Tracheal epithelial cell (primary cell): ENCODE results near the gene ARIH1. TPM values are rescaled to one million over a fixed set of nuclear protein-coding genes. Genes with fewer than 3 reads are reported as not detected.

ENCODE experiments used
- total RNA-seq: library from RNA; depleted of rRNA; stranded (reverse); fragments of >200 nt; gene quantifications from 2 replicates; pipeline ENCODE4 v1.2.1, GENCODE V29; 2014

ARIH1 gene
- total RNA-seq = 28.2 and 28.3 TPM in 2 replicates

DNA sequence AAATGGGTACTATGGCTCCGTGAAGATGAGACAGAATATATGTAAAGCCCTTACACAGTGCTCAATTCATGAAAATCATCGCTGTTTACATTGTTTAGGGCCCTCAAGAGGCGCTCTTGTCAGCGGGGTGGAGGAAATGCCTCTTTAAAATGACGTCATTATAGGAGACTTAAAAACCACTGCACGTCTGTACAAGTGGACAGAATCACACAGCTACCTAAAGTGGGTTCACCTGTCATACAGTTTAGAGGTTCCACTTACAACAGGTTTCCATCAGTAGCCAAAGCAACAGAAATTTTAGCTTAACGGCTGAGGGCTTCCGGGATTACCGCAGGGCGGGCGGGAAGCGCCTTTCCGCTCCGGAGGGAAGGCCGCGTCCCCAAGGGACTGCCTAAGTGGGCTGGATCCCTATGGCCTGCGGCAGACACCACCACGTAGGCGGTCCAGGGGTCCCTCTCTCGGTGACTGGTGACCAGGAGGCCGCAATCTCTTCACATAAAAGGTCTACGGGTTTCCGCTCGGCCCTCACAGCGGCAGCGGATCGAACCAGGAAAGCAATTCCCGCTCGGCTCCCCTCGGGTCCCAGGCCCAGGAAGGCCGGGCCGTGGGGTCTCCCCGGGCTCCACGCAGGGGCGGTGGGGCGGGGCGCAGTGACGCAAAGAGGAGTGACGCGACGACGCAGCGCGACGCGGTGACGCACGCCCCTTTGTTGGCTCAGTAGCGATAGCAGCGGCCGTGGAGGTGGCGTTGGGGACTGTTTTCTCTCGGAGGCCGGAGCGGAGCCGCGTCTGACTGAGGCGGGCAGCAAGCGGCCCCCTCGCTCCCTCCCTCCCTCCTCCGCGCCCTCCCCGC is at the start of gene ARIH1:
Gene ARIH1, plus strand, starts transcription at position 717 of the 852 bp plus-strand sequence. CDS start 310 bp downstream, outside the sequence.

Other genes starting within 250 kb of the ARIH1 start
- 1,386 and 1,957 TPM in 2 replicates for gene PKM, start 243.1 kb upstream of the ARIH1 start, total RNA-seq
- 20.9 and 22.9 TPM in 2 replicates for gene PARP6, start 201.8 kb upstream of the ARIH1 start, total RNA-seq
- 0.21 and 0.24 TPM in 2 replicates for gene CELF6, start 154.2 kb upstream of the ARIH1 start, total RNA-seq
- gene HEXA, start 98.3 kb upstream of the ARIH1 start, total RNA-seq = 35.2 and 60.7 TPM in 2 replicates
- not detected in 2 replicates for gene TMEM202, start 76.0 kb upstream of the ARIH1 start, total RNA-seq
- not detected in 2 replicates for gene GOLGA6B, start 180.4 kb downstream of the ARIH1 start, total RNA-seq
- not detected in 2 replicates for gene HIGD2B, start 211.9 kb downstream of the ARIH1 start, total RNA-seq
- gene BBS4, start 211.9 kb downstream of the ARIH1 start, total RNA-seq = 5.1 and 6.4 TPM in 2 replicates